ENCODE results near the gene PCDHGA9.
"Not testable (repeated sequence)": the region's sequence is repeated elsewhere in the genome, so short reads cannot be mapped to it uniquely, and the experiment has no call there.

The PCDHGA9 gene

DNA sequence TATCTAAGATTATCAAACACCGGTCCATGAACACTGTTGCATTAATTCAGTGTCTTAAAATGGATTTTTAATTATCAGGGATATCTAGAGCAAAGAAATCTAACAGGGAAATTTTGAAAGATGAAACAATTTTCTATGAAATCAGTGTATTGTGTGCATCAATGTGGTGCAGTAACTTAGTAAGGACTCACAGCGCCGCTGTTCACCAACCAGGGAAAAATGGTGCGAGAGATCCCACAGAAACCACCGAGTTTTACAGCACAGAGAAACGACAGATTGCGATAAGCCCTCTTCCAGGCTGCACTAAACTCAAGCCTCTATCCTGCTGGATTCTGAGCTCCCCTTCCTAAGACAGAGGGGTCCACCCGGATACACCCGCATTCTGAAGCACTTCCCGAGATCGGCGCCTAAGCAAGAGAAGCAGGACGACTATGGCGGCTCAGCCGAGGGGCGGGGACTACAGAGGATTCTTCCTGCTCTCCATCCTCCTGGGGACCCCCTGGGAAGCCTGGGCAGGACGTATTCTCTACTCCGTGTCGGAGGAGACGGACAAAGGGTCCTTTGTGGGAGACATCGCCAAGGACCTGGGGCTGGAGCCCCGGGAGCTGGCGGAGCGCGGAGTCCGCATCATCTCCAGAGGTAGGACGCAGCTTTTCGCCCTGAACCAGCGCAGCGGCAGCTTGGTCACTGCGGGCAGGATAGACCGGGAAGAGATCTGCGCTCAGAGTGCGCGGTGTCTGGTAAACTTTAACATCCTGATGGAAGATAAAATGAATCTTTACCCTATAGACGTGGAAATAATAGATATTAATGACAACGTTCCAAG lies 19.9 kb upstream of the PCDHGA9 start, which contains the start of gene PCDHGA7:
Gene PCDHGA7, plus strand, starts transcription at position 274 of the 826 bp plus-strand sequence. Its CDS starts 158 bp downstream, at position 432.
- TF ChIP-seq, protein P1, sequence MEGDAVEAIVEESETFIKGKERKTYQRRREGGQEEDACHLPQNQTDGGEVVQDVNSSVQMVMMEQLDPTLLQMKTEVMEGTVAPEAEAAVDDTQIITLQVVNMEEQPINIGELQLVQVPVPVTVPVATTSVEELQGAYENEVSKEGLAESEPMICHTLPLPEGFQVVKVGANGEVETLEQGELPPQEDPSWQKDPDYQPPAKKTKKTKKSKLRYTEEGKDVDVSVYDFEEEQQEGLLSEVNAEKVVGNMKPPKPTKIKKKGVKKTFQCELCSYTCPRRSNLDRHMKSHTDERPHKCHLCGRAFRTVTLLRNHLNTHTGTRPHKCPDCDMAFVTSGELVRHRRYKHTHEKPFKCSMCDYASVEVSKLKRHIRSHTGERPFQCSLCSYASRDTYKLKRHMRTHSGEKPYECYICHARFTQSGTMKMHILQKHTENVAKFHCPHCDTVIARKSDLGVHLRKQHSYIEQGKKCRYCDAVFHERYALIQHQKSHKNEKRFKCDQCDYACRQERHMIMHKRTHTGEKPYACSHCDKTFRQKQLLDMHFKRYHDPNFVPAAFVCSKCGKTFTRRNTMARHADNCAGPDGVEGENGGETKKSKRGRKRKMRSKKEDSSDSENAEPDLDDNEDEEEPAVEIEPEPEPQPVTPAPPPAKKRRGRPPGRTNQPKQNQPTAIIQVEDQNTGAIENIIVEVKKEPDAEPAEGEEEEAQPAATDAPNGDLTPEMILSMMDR (IDR thresholded peaks at IDR 0.05; ENCODE audit: insufficient read depth, low read length, poor library complexity, severe bottlenecking): no peak
- no peak for DNase-seq (ENCODE audit: extremely low read depth, insufficient read length)
- Histone ChIP-seq H3K4me3 (replicated peaks; ENCODE audit: low read depth, low read length) (no peak within 1 kb of the TSS), H3K27me3 (replicated peaks; ENCODE audit: control insufficient read depth, insufficient read depth, low read length) (no peaks in the 10 kb centered on the region), H3K36me3 (ENCODE audit: control insufficient read depth, insufficient read depth, low read length) (no peaks in the 10 kb centered on the region)

DNA sequence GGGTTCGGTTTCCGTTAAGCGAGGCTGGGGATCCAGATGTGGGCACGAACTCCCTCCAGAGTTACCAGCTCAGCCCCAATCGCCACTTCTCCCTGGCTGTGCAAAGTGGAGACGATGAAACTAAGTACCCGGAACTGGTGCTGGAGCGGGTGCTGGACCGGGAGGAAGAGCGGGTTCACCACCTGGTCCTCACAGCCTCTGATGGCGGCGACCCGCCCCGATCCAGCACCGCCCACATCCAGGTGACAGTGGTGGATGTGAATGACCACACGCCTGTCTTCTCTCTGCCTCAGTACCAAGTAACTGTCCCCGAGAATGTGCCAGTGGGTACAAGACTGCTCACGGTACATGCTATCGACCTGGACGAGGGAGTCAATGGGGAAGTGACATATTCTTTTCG lies 19.2 kb upstream of the PCDHGA9 start:
- no peaks in the 10 kb centered on the region for H3K27me3 ChIP-seq (replicated peaks; ENCODE audit: control insufficient read depth, insufficient read depth, low read length)
- H3K4me3 ChIP-seq (replicated peaks; ENCODE audit: low read depth, low read length): no peak overlapping the region
- TF ChIP-seq, protein P1 (IDR thresholded peaks at IDR 0.05; ENCODE audit: insufficient read depth, low read length, poor library complexity, severe bottlenecking): no peak
- no peak for DNase-seq (ENCODE audit: extremely low read depth, insufficient read length)
- no peaks in the 10 kb centered on the region for H3K36me3 ChIP-seq (ENCODE audit: control insufficient read depth, insufficient read depth, low read length)

DNA sequence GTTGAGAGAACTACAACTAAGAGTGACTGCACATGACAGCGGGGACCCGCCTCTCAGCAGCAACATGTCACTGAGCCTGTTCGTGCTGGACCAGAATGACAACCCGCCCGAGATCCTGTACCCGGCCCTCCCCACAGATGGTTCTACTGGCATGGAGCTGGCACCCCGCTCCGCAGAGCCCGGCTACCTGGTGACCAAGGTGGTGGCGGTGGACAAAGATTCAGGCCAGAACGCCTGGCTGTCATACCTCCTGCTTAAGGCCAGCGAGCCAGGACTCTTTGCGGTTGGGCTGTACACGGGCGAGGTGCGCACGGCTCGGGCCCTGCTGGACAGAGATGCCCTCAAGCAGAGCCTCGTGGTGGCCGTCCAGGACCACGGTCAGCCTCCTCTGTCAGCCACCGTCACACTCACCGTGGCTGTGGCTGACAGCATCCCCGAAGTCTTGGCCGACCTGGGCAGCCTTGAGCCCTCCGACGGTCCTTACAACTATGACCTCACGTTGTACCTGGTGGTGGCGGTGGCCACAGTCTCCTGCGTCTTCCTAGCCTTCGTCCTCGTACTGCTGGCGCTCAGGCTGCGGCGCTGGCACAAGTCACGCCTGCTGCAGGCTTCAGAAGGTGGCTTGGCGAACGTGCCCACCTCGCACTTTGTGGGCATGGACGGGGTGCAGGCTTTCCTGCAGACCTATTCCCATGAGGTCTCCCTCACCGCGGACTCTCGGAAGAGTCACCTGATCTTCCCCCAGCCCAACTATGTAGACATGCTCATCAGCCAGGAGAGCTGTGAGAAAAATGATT lies 17.9 kb upstream of the PCDHGA9 start:
- TF ChIP-seq, protein P1 (IDR thresholded peaks at IDR 0.05; ENCODE audit: insufficient read depth, low read length, poor library complexity, severe bottlenecking): no peak
- DNase-seq (ENCODE audit: extremely low read depth, insufficient read length): no peak
- Histone ChIP-seq H3K36me3 (ENCODE audit: control insufficient read depth, insufficient read depth, low read length) (no peaks in the 10 kb centered on the region), H3K4me3 (replicated peaks; ENCODE audit: low read depth, low read length) (no peak overlapping the region), H3K27me3 (replicated peaks; ENCODE audit: control insufficient read depth, insufficient read depth, low read length) (no peaks in the 10 kb centered on the region)

DNA sequence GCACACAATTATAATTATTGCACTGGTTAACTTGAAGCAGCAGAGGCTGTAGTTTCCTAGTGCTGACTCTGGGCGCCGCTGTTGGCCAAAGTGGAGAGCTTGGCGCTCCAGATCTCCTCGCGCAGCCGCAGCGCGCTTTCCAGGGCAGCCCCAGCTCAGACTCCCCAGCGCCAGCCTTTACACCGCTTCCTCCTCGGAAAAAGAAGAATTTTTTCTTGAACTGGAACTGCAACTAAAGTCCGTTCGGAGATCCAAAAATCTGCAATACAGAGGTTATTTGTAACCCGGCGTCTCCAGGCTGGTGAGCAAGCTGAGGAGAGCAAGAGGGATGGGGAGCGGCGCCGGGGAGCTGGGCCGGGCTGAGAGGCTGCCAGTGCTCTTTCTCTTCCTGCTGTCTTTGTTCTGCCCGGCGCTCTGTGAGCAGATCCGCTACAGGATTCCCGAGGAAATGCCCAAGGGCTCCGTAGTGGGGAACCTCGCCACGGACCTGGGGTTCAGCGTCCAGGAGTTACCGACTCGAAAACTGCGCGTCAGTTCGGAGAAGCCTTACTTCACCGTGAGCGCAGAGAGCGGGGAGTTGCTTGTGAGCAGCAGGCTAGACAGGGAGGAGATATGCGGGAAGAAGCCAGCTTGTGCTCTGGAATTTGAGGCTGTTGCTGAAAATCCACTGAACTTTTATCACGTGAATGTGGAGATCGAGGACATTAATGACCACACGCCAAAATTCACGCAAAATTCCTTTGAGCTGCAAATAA lies 14.8 kb upstream of the PCDHGA9 start, which contains the start of gene PCDHGB4:
Gene PCDHGB4, plus strand, starts transcription at position 142 of the 755 bp plus-strand sequence. Its CDS starts 187 bp downstream, at position 329.
- H3K4me3 ChIP-seq (replicated peaks; ENCODE audit: low read depth, low read length); H3K36me3 ChIP-seq (ENCODE audit: control insufficient read depth, insufficient read depth, low read length); H3K27me3 ChIP-seq (replicated peaks; ENCODE audit: control insufficient read depth, insufficient read depth, low read length); DNase-seq (ENCODE audit: extremely low read depth, insufficient read length): not testable (repeated sequence)

DNA sequence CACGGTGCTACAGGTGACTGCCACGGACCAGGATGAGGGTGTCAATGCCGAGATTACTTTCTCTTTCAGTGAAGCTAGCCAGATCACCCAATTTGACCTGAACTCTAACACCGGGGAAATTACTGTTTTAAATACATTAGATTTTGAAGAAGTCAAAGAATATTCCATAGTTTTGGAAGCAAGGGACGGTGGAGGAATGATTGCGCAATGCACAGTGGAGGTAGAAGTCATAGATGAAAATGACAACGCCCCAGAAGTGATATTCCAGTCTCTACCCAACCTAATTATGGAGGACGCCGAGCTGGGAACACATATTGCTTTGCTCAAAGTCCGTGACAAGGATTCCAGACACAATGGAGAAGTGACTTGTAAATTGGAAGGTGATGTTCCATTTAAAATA lies 13.9 kb upstream of the PCDHGA9 start:
- H3K27me3 ChIP-seq (replicated peaks; ENCODE audit: control insufficient read depth, insufficient read depth, low read length): no peaks in the 10 kb centered on the region
- no peaks in the 10 kb centered on the region for H3K36me3 ChIP-seq (ENCODE audit: control insufficient read depth, insufficient read depth, low read length)
- no peak for DNase-seq (ENCODE audit: extremely low read depth, insufficient read length)
- TF ChIP-seq, protein P1 (IDR thresholded peaks at IDR 0.05; ENCODE audit: insufficient read depth, low read length, poor library complexity, severe bottlenecking): no peak
- no peak overlapping the region for H3K4me3 ChIP-seq (replicated peaks; ENCODE audit: low read depth, low read length)

Measured in GM06990 (cell line).